ENCODE results near the gene FAHD1.
"Not testable (repeated sequence)": the region's sequence is repeated elsewhere in the genome, so short reads cannot be mapped to it uniquely, and the experiment has no call there.

FAHD1 gene

DNA sequence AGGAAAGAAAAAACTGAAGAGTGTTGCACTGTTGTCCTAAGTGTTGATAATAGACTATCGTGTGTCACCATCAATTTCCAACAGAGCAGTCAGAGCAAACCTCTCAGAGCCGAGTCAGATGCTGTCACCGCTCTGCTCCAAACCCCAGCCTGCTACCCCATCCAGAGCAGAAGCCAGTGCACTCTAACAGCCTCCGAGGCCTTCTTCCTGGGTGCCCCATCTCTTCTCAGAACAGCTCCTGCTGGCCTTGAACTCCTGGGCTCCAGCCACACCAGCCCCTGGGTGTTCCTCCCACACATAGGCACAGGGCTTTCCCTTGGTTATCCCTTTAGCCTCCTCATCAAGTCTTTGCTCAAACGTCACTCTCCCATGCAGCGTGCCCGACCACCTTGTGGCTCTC, 24.0 kb downstream of the FAHD1 start:
- no peak for DNase-seq (ENCODE audit: low read depth)

DNA sequence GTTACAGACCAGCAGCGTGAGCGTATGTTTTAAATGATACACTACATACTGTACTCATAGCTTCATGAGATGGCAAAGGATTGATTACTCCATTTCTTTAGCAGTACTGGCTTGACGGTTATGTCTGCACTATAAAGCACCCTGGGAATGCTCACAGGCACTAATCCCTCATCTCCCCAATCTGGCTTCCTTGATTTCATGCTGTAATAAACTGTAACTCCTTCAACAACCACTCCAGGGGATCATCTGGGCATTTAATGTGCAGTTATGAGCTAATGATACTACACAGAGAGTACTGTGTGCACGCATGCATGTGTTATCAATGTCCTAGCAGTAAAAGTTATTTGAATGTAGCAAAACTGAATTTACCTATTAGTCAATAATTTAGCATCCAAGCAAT, 24.8 kb downstream of the FAHD1 start:
- no peak for DNase-seq (ENCODE audit: low read depth)

DNA sequence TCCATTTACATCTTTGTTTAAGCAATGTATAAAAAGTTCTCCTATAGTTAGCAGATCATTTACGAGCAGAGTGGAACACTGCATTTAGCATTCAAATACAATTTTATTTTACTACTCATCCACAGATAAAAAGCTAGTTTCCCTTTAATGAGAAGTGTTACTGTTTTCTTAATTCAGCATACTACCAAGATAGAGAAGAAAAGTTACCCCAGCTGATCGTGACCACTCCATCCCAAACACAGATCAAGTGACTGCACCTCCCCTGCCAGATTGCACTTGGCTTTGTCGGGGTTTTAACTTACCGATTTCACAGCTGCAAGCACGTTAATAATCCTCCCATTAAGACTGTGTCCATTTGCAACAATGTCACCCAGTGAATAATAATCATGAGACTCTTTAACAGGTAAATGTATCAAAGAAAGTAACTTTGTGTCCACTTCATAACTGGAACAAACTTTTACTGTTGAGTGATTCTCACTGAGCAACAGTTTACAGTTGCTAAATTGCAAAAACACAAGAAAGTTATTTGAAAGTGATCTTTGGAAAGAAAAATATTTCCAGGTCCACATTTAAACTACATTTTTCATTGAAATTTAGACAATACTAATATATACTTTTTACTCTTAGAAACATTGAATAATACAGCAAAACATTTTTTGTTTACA, 30.6 kb downstream of the FAHD1 start:
- no peak for DNase-seq (ENCODE audit: low read depth)

DNA sequence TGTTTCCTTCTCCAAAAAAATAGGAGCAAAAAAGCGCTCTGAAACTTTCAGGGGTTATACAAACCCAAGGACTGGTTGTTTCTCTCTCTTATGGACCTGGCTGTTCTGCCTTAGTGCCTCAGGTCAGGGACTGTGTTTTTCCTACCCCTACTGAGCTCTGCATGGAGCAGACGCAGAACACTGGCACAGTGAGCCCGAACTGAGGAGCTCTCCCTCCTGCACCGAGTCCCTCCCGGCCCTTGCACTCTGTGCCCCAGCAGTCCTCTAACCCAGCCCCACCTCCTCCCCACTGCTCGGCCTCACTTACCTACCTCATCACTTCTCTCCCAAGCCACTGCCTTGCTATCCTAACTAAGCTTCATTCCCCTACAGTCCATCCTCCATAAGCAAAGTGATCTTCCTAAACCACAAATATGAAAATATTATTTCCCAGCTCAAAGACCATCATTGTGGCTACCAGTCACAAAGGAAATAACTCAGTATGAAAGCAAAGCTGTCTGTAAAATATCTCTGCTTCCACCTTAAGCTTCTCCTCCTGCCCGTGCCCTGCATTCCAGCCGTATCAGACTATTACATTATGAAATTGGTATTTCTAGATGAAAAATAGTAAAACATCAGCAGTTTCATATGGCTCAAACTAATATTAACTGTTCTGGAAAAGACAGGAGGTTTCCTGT, 31.3 kb downstream of the FAHD1 start:
- DNase-seq (ENCODE audit: low read depth), result no peak

DNA sequence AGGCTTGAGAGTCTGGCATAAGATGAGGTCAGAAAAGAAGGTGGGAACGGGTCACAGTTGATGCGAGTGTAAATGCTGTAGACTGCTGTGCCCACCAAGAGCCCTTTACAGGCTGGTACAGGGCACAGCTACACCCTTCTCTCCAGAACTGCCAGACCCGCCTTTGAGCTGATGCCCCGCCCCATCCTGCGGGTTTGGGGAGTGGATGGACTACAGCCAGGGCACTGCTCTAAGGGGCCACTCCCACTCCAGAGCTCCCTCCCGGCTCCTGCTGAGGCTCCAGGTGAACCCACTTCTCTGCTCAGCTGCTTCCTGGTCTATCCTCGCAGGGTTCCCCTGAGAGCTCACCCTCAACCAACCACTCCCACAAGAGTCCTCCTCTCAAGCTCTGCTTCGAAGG, 32.6 kb downstream of the FAHD1 start:
- no peak for DNase-seq (ENCODE audit: low read depth)

DNA sequence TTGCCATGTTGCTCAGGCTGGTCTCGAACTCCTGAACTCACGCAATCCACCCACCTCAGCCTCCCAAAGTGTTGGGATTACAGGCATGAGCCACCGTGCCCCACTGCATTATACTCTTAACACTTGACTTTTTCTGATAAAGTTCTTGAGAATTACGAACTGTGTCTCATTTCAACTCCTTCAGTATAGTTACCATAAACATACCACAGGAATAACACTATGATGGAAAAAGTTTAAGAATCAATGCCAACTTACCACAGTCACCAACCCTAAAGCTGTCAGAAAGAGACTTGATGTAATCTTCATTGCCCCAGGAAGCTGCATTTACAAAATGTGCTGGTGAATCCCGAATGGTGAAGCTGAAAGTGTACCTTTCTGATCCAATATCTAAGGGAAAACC, 34.7 kb downstream of the FAHD1 start:
- DNase-seq (ENCODE audit: low read depth), result no peak

DNA sequence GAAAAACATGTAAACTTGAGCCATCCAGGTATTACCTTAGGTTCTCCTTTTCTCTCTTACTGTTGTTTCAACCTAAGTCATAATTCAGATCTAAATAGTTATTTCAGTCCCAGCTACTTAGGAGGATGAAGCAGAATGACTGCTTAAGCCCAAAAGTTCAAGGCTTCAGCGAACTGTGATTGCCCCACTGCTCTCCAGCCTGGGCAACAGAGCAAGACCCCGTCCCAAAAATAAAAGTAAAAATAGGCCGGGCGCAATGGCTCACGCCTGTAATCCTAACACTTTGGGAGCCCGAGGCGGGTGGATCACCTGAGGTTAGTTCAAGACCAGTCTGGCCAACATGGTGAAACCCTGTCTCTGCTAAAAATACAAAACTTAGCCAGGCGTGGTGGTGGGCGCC, 35.4 kb downstream of the FAHD1 start:
- DNase-seq (ENCODE audit: low read depth), result no peak

DNA sequence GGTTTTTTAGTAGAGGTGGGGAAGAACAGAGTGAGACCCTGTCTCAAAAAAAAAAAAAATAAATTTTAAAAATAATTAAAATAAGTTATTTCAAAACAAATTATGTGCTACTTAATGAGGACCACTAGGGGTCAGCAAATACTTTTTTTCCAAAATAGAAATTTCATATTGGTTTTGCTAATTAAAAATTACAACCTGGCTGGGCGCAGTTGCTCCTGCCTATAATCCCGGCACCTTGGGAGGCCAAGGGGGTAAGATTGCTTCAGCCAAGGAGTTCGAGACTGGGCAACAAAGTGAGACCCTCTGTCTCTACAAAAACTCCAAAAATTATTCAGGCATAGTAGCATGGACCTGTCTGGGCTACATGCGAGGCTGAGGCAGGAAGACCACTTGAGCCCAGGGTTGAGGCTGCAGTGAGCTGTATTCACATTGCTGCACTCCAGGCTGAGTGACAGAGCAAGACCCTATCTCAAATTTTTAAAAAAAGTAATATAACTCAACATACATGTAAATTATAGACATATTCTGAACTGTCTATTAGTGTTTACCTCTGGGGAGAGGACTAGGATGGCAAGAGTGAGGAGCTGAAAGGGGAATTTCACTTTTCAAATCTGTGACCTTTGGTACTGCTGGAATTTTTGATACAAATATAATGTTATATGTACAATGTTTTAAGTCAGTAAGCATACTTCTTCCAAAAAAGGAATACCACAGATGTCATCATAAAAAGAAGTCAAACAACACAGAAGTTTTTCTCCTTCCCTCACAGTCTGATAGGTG, 36.9 kb downstream of the FAHD1 start:
- no peak for DNase-seq (ENCODE audit: low read depth)

DNA sequence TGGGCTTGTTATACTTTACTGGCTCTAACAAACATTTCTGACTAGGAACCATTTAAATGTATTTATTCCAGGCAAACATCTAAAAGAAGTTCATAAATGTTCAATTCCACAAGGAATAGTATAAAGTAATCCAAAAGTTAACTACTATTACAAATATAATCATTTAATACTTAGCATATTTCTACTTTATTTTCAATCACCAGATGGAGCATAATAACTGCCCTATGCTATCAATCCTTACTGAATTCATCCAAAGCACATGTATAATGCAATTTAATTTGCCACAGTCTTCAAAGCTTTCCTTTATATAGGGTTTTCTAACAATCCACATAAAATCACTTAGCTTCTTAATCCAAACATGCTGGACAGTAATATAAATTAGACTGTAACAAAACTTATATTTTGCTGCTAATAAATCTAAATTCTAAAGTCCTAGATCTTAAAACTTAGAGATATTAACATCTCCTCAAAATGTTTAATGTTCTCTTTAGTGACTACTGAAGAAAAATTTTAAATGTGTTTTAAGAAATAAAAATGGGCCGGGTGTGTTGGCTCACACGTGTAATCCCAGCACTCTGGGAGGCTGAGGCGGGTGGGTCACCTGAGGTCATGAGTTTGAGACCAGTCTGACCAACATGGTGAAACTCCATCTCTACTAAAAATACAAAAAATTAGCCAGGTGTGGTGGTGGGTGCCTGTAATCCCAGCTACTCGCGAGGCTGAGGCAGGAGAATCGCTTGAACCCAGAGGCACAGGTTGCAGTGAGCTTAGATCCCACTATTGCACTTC, 39.1 kb downstream of the FAHD1 start:
- no peak for DNase-seq (ENCODE audit: low read depth)

DNA sequence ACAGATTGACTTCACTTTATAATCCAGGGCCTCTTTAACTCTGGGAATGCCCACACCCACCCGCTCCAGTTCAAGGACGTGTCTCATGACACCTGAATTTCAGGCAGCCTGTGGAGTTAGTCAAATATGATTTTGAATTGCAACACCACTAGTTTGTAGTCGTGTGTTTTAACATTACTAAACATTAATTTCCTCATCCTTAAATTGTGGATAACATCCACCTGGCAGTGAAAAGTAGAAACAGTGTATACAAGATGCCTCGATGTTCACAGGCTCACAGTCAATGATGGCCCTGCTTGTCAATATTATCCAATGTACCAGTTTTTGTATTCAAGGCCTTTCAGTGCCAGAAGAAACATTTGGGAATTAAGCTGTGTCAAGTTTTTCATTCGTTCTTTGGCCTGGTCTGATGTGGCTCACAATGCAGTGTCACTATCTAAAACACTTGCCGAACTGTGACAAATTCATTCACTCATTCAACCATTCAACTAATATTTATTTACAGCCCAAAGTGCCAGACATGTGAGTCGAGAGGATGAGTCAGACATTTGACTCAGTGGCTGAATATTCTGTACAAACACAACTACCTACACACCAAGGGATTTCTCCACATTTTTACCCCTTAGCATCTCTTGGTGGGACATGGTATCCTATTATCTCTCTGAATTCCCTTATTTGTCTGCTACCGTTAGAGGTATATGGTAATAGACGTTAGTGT, 43.5 kb downstream of the FAHD1 start:
- DNase-seq (ENCODE audit: low read depth), result no peak

DNA sequence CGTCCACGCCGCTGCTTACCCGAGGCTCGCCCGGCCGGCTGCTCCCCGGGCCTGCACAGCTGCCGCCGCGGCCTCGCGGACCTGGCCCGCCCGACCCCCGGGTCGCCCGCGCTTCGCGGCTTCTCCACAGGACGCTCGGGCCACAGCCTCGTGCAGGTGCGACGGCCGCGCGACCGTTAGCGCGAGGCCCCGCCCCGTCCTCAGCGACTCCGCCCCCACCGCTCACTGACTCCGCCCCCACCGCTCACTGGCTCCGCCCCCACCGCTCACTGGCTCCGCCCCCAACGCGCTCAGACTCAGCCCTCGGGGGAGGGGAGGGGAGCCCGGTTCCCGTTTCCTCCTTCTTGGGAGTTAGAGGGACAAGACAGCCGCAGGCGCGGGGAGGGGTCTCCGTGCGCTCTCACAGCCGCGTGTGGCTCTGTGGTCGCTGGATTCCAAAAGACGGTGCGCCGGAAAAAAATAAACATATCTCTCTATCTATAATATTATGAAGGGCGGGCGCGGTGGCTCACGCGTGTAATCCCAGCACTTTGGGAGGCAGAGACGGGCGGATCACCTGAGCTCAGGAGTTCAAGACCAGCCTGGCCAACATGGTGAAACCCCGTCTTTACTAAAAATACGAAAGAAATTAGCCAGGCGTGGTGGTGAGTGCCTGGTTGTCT, 45.1 kb downstream of the FAHD1 start, which contains the start of gene MEIOB:
TSS of gene MEIOB (minus strand) at position 191 of the 662 bp plus-strand sequence. CDS start 3,989 bp downstream, outside the sequence.
- no peak for DNase-seq (ENCODE audit: low read depth)

DNA sequence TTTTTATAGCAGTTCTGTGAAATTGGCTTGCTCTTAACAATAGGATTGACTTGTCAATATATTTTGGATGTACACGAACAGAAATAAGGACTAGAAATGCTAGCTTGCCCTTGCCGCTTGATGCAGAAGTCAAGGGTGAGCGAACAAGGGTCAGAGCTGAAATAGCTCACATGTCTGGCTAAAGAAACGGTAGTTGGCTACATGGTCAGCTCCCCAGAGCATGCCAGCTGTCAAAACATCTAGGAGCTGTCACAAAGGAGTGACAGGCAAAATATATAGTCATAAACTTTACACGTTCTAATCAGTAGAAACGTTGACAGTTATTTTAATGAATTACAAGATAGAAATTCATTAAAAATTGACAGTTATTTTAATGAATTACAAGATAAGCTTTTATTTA, 47.8 kb downstream of the FAHD1 start:
- no peak for DNase-seq (ENCODE audit: low read depth)

DNA sequence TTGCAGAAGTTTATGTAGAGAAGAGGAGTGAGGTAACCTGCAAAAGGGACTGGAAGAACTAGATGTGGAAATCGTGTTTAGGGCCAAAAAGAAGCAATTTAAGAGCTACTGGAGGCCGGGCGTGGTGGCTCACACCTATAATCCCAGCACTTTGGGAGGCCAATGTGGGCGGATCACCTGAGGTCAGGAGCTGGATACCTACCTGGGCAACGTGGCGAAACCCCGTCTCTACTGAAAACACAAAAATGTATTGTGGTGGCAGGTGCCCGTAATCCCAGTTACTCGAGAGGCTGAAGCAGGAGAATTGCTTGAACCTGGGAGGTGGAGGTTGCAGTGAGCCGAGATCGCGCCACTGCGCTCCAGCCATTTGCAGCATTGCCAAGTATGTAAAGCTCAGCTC, 49.1 kb downstream of the FAHD1 start:
- not testable (repeated sequence) for DNase-seq (ENCODE audit: low read depth)

DNA sequence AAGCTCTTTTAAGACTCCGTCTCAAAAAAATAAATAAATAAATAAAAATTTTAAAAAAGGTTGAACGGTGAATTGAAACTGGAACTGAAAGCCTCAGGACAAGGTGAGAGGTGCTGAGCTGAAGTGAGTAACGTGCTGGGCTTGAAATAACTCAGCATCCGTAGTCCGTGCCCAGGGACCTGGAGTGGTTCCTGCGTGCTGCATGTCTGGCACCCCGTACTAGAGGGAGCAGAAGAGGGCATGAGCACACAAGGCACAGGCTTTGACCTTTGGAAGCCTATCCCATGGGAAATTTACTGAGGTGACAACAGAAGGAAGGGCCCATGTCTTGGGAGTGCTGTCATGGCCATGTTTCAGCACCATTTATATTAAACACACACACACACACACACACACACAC, 49.5 kb downstream of the FAHD1 start:
- no peak for DNase-seq (ENCODE audit: low read depth)

DNA sequence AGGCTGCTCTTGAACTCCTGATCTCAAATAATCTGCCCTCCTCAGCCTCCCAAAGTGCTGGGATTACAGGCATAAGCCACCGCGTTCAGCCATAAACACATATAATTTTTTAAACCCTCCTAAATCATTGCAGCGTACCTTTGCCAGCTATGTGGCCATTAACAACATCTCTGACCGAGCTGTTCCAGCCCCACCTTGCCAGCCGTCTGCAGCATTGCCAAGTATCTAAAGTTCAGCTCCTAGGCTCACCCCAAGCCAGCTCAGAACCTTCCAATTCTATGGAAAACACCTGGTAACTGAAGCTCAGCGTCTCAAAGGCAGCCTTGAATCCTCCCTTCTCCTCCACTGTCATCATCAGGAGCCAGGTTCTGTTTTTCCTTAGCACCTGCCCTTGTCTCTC, 50.1 kb downstream of the FAHD1 start:
- DNase-seq (ENCODE audit: low read depth), result no peak

DNA sequence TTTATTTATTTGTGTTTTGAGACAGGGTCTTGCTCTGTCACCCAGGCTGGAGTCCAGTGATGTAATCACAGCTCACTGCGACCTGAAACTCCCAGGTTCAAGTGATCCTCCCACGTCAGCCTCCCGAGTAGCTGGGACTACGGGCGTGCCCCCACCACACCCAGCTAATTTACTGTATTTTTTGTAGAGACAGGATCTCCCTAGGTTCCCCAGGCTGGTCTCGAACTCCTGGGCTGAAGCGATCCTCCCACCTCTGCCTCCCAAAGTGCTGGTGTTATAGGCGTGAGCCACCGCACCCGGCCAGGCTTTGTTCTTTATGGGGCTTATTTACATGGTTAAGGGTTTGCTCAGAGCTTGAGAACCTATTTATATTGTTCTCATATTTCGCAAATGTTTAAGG, 50.8 kb downstream of the FAHD1 start:
- no peak for DNase-seq (ENCODE audit: low read depth)

DNA sequence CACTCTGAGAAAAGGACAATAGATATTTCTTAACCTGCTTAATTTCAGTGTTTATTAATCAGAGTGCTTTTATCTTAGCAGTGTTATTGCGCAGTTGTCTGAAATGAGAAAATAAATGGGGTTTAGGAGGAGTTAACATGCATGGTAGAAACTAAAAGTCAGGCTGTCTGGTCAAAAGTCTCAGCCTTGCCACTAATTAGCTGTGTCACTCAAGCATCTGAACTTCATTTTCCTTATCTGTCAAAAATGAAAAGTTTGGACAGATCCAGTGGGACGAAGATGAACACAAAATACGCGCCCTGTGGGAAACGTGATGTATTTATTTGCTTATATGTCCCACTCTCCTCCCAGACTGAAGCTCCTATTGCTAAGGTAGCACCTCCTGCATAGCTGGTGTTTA, 51.2 kb downstream of the FAHD1 start:
- no peak for DNase-seq (ENCODE audit: low read depth)
